Left cardiac atrium (tissue), 4 donors: ENCODE results near the gene PSMD6. TPM values are rescaled to one million over a fixed set of nuclear protein-coding genes. Genes with fewer than 3 reads are reported as not detected.

ENCODE experiments used
- ATAC-seq, 2 donors: fragments of 200-7000 bp; cut with Tn5 transposase; one replicate each; pipeline ENCODE4 v1.9.1; 2020; ENCODE audit warnings: mild to moderate bottlenecking in 2 of 2, moderate library complexity in 2 of 2
- DNase-seq: peaks from one replicate; pipeline ENCODE4 v3.0.0-alpha.2; 2020
- intact Hi-C, 2 donors: fragments of 100-400 bp; cut with DNase I; formaldehyde crosslinking; loops; one replicate each; pipeline versions ENCODE4 v1.14.1 to v1.15.1; 2022 to 2023
- total RNA-seq, 2 donors: library from RNA; stranded (reverse); fragmentation: NEBNext Ultra II Directional; extraction: Animal tissue kit (Norgen Biotek cat#: 25700); gene quantifications; one replicate each; pipeline ENCODE4 v1.2.1, GENCODE V29; 2021
- donor health status: DM: no; HTN: yes; CAD: no.
- donor health status: DM: no; HTN: yes; CAD: no; lungs with severe emphysema.
- donor health status: DM: yes; HTN: yes; CAD: no.
- donor health status: Dilated cardiomyopathy.

PSMD6 gene
- total RNA-seq, 2 donors from 2014 or later: 61.6 to 80.3 TPM

DNA sequence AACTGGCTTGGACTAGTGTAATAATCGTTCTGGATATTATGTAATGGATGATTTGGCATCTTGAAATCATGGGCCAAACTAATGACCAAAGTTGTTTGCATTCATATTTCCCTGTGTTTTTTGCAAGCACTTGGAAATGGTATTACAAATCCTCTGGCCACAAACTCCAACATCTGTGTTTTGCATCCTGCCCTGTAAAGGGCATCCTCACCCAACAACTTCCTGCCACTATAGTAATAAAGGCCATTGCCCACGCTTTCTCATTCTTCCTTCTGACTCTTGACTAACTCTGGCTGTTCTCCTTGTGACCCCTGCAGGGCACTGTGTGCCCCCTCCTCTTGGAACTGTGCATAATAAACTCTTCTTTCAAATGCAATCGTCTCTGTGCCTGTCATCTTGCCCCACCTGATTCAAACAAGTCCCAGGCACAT lies 25.4 kb upstream of the PSMD6 start:
- intact Hi-C loops: loop anchor here in 1 of 2 donors (10.0 kb wide), 1 partner anchor 56 kb away; no protein-coding TSS in a partner anchor

DNA sequence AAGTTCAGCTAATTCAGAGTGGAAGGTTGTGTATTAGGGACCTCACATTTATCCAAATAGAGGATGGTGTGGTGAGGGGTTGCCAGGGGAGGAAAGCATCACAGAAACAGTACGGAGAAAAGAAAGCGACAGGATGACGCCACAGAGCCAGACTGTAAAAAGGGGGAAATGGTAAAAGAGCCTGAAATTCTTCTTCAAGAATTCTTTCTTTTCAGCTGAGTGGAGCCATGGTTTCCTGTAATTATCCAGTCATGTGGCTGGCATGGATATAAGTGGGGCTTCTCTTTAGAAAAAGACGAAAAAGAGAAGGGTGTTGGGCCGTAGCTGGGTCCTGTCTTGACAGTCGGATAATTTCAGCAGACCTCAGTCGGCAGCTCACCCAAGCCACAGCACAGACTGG lies 24.5 kb upstream of the PSMD6 start:
- ATAC-seq (no peak), DNase-seq (no peak)
- intact Hi-C loops: loop anchor here in 1 of 2 donors (10.0 kb wide), 1 partner anchor 57 kb away; no protein-coding TSS in a partner anchor

More for the DNA sequence above, 25.4 kb upstream of the PSMD6 start:
- ATAC-seq (no peak), DNase-seq (no peak)

DNA sequence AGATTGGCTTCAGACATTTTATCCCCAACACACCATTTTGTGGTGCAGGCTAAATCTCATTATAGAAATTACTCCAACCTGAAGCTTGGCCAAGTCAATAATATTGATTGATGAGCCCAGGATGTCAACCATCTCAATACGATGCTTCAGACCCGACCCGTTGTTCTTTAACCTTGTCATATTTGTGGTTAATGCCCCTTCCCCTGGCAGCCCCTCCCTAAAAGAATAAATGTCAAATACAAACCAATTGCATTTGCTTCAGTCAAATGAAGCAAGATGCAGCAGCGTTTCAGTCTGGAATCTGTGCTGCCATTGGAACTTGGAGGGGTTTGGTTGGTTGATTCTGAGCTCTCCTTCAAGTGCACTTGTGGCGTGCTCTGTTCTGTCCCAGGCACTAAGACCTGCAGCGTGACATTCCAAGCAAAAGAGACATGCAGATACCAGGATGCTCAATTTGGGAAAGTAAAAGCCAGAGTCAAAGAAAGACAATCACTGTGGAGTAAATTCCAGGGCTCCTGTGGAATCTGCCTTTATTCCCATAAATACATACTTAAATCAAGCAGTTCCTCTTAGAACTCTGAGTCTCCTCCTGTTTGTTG lies 23.8 kb upstream of the PSMD6 start:
- DNase-seq (no peak), ATAC-seq (no peak)
- intact Hi-C loops: loop anchor here in 1 of 2 donors (10.0 kb wide), 1 partner anchor 58 kb away; no protein-coding TSS in a partner anchor

DNA sequence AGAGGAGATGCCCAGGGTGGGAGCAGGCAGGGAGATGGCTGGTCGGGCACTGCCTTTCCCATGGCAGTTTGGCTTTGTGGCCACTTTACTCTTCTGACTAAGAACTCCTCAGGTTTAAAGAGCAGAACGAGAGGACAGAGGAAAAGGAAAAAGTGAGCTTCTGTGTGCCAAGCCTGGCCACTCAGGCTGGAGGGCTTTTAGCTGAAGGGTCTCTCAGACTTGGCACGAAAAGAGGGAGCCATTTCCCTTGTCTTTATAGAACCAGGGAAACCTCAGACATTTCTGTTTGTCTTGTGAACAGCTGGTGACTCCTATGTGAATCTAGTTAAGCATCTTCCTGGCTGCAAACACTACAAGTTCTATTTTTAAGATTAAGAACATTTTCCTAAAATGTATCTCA lies 23.3 kb upstream of the PSMD6 start:
- no peak for DNase-seq
- intact Hi-C loops: loop anchor here in 1 of 2 donors (10.0 kb wide), 1 partner anchor 58 kb away; no protein-coding TSS in a partner anchor
- no peak for ATAC-seq

DNA sequence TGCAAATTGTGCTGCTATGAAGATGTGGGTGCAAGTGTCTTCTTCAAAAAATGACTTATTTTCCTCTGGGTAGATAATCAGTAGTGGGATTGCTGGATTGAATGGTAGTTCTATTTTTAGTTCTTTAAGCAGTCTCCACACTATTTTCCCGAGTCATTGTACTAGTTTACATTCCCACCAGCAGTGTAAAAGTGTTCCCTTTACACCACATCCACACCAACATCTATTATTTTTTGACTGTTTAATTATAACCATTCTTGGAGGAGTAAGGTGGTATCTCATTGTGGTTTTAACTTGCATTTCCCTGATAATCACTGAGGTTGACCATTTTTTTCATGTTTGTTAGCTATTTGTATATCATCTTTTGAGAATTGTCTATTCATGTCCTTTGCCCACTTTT lies 19.7 kb upstream of the PSMD6 start:
- no peak for ATAC-seq
- intact Hi-C loops: loop anchor here in 1 of 2 donors (10.0 kb wide), 1 partner anchor 62 kb away; no protein-coding TSS in a partner anchor
- DNase-seq: no peak

DNA sequence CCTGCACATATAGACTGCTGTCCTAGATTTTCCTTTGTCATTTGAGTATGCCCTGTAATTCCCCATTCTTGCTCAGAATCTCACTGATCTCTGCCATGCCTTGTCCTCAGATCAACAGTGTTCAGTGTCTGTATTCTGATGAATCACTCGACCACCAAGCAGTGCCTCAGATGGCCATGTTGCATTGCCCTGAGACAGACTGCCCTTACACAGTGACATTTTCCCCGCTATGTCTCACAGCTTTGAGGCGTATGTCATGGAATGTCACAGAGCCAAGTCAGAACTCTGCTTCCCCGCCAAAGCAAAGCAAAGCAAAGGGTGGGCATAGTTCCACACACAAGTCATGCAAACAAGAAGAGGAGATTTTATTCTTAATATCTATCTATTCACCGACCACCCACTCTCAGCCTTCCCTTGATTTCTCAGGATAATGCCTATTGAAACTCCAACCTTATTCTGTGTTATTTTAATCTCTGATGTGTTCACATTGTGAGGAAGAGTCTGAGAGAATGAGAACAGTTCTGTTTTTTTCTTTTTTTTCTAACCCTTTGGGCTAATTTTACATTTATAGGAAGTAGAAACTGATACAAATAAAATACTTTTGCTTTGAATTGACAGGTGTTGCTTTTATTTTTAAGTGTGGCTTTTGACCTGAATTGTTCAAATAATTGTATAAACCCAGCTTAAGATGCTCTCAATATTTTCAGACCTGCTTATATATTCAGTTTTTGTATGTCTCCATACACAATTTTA lies 16.9 kb upstream of the PSMD6 start:
- ATAC-seq (peak in 1 of 2 donors; percentile 60), DNase-seq (no peak)
- intact Hi-C loops: loop anchor here in 1 of 2 donors (10.0 kb wide), 3 partner anchors 65 to 185 kb away; partner anchors contain the start of gene PRICKLE2

DNA sequence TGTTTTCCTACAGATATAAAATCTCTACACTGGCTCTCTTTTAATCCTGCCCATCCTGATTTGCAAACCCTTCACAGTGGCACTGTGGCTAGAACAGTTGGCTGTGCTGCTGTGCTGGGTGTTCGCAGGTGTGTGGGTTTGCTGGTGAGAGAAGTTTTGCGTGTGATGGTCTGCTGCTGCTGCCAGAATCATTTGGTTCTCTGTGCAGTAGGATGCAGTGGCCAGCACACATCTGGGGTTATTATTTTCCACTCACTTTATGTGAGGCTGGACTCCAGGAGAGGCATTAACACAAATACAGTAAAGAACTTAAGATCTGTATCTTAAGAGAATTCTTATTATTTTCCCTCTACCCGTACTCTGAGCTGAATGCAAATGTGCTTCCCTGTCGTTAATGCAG lies 16.0 kb upstream of the PSMD6 start:
- intact Hi-C loops: loop anchor here in 1 of 2 donors (10.0 kb wide), 2 partner anchors 125 to 185 kb away; partner anchors contain the start of gene PRICKLE2
- no peak for DNase-seq
- no peak for ATAC-seq

DNA sequence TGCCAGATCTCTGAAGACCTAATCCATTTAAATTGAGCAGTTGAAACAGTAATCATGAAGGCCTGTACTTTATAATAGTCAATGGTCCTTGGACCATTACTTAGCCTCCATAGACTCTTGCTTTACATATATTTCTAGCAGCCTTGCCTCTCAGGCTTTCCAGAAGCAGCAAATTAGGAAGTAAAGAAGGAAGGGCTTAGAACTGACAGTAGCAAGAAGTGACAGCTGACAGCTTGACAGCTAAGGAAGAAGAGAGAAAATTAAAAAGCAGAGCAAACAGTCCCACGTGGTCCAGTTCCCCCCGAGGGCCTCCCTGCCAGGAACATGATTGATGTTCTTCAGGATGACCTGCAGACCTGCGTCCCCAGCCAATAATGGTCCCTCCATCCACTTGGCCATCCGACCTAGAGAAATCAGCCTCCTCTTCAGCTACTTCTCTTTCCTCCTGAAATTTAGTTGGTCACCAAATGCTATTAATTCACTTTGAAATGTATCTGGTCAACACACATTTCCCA lies 15.0 kb upstream of the PSMD6 start:
- DNase-seq (no peak), ATAC-seq (no peak)
- intact Hi-C loops: loop anchor here in 1 of 2 donors (10.0 kb wide), 2 partner anchors 126 to 186 kb away; partner anchors contain the start of gene PRICKLE2

DNA sequence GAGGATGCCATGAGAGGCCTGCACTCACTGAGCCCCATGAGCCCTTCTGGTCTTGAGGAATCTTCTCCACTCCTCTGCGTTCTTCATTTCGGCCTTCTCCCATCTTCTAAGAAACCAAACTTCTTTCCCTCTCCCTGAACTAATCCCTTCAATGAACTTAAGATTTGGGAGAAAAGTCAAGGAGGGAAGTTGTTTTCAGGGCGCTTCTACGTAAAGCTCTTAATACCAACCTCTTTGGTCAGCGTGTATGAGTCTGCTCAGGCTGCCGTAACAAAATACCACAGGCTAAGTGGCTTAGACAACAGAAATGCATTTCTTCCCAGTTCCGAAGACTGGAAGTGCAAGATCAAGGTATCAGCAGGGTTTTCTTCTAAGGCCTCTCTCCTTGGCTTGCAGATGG lies 13.8 kb upstream of the PSMD6 start:
- DNase-seq (no peak), ATAC-seq (no peak)
- intact Hi-C loops: loop anchor here in 1 of 2 donors (10.0 kb wide), 2 partner anchors 128 to 188 kb away; partner anchors contain the start of gene PRICKLE2

DNA sequence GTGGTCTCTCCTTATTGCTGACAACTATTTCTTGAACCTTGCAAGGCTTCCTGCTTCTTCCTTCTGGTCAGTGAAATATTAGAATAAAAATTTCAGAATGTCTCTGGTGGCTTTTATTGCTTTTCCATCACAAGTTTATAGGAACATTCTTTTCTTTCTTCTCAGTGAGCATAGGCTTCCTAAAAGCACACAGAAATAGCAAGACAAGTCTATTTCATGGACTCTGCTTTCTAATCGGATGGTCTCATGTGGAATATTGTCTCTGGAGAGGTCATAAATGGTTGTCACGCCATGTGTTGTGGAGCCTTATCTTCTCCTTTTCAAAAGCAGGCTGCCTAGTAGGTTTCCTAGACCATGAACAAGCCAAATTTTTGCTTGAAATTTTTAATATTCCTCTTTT lies 9.8 kb upstream of the PSMD6 start:
- no peak for ATAC-seq
- intact Hi-C loops: loop anchor here (5.0 to 10.0 kb wide), 3 partner anchors 132 to 364 kb away; partner anchors contain the start of gene PRICKLE2 (in 1 of the 2)
- no peak for DNase-seq

DNA sequence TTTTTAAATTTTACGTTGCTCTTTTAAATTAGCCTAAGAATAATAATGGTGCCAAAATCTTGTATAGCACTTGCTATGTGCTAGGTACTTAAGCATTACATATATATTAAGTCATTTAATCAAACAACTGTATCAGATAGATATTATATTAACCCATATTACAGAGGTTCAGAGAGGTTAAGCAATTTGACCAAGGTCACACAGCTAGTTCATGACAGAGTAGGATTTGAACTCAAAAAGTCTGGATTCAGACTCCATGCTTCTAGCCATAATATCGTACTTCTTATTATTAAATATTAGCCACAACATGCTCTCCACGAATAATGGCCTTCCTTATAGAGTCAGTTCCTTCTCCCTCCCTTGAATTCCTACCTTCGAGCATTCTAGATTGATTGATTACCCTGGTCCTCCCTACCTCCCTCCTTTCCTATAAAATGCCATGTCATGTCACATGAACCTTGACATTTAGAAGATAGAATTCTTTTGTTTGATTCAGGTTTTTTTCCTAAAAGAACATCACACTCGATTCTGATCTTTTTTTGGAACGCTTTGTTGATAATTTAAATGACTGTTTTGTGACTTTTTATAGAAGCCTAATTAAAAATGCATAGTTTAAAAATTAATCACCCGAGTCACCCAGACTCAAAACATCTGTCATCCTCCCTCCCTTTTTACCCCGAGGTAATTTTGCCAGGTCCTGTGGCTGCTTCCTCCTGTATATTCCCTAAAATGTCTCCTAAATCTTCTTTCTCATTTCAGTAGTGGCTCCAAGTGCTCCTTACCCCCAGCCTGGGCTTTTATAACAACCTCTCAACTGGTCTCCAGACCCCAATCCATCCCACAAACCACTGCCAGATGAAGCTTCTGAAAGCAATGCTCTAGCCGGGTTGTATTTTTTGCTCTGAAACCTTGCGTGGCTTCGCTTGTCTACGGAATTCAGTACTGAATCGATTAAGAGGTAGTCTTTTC lies 8.5 kb upstream of the PSMD6 start:
- ATAC-seq: no peak
- no peak for DNase-seq
- intact Hi-C loops: loop anchor here (2.0 to 10.0 kb wide), 5 partner anchors 133 to 453 kb away; partner anchors contain the start of gene PRICKLE2 (in 1 of the 2)

DNA sequence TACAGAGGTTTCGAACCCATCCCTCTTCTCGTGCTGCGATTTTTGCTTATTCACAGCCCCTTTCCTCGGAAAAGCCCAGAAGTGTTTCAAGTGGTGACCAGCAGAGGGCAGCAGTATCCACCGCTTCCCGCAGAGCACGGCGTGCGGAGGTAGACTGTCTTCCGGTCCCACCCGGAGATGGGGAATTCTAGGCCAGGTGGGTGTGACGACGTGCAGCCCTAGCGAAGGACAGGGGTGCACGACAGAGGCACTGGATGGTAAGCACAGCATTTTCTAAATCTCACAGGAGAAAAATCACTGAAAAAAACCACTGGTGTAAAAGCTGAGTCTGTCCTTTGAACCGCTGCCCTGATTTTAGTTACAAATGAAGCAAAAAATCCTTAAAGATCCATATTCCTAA lies 7.4 kb upstream of the PSMD6 start:
- DNase-seq (peak; percentile 76), ATAC-seq (peak; percentile 89 to 91)
- intact Hi-C loops: loop anchor here (2.0 to 10.0 kb wide), 5 partner anchors 134 to 454 kb away; partner anchors contain the start of gene PRICKLE2 (in 1 of the 2)

DNA sequence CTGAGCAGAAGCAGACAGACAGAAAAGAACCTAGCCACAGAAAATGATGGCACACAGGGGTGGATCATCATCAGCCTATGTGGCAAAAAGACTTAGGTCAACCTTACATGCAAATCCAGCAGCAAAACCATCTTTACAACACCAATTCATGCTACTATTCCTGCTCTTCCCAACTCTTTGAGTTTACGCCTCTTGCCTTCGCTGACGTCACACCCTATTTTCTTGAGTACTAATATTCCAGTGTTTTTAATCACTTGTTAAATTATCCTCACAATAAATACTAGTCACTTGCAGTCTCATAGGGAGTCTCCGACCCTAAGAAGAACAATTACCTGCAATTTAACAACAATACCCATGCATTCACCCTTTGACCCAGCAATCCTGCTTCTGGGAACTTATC lies 6.0 kb upstream of the PSMD6 start:
- DNase-seq (no peak), ATAC-seq (no peak)
- intact Hi-C loops: loop anchor here in 1 of 2 donors (5.0 kb wide), 1 partner anchor 458 kb away; no protein-coding TSS in a partner anchor

DNA sequence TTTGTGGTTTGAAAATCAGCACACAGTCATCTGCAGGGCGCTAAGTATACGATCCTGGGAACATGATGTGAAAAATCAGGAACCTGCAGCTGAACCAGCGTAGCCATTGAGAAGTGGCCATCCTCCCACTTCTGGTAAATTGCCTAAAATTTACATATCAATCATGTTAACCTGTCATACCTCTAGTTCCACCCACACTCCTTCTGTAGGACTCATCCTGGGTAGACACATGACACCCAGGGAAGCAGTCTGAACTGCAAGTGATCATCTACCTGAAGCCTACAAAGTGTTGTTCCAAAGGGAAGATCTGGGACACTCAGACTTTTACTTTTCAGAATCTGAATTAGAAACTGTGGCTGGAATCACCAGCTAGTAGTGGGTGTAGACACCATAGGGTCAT lies 5.5 kb upstream of the PSMD6 start:
- ATAC-seq: no peak
- no peak for DNase-seq
- intact Hi-C loops: loop anchor here in 1 of 2 donors (5.0 kb wide), 1 partner anchor 459 kb away; no protein-coding TSS in a partner anchor

DNA sequence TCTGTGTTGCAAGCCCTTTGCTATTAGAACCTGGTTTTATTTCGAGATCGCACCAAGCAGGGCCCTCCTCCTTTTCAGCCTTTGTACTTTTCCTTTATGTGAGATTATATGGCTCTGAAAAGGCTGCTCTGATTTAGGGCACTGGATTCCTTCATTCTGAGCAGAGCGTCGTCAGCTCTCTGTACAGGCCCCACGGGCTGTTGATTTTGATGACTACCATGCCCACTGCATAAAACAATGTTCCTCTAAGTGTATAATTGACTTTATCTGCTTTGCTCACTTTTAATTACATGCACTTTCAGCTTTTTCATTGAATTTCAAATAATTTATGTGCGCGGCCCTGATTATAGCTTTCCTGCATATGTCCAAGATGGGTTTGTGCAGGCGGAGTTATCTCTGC lies 4.4 kb upstream of the PSMD6 start:
- intact Hi-C loops: loop anchor here in 1 of 2 donors (5.0 kb wide), 1 partner anchor 460 kb away; no protein-coding TSS in a partner anchor
- no peak for DNase-seq
- ATAC-seq: no peak

DNA sequence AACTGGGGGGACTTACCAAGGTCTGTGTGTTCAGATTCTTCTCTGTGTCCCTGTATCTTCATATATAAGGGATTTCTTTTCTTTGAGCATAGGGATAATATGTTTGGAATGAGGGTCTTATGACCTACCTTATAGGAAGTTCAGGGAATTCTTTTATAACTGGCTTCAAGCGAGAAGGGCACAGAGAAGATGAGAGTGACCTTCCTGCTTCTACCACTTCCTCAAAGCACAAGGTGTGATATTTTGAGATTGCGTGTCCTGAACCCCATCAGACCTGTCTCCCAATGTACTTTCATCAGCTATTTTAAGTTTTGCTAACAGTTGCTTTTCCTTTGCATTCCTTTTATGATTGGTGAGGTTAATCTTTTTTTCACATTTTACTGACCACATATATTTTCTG lies 3.1 kb upstream of the PSMD6 start:
- intact Hi-C loops: loop anchor here in 1 of 2 donors (5.0 kb wide), 1 partner anchor 461 kb away; no protein-coding TSS in a partner anchor
- DNase-seq: no peak
- no peak for ATAC-seq

DNA sequence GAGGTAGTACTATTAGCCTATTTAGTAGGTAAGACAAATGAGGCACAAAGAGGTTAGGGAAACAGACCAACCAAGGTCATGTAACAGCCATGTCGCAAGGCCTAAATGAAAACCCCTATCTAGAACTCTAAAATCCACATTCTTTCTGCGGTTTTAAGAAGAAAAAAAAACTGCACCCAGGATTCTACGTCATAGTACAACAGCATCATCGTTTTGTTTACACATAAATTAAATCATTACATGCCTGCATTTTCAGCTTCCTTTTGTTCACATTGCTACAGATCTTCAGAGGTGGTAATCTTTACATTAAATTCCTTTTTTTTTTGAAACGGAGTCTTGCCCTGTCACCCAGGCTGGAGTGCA lies 548 bp upstream of the PSMD6 start:
- intact Hi-C loops: no loop called here
- ATAC-seq: no peak
- no peak for DNase-seq
